Smooth muscle cell (in vitro differentiated cells): ENCODE data around the gene AFG3L2. TPM values are rescaled to one million over a fixed set of nuclear protein-coding genes. Genes with fewer than 3 reads are reported as not detected.

Experiments used
- DNase-seq: peaks from one replicate; lab custom pipeline; 2025; ENCODE audit not compliant: unreplicated experiment; lab: John Stamatoyannopoulos, UW
- H2AFZ ChIP-seq: fragments of 200-600 bp; sonication (generic); 2 replicates; pipeline ENCODE4 v1.6.0; 2016; ENCODE audit warnings: antibody characterized with exemption, low read depth, mild to moderate bottlenecking
- H3F3A ChIP-seq: fragments of 200-600 bp; sonication (generic); 2 replicates; pipeline ENCODE4 v1.6.0; 2017; ENCODE audit warnings: antibody characterized with exemption, low read depth
- H3K27ac ChIP-seq: fragments of 200-600 bp; sonication (generic); 2 replicates; pipeline ENCODE4 v1.5.1; 2016; ENCODE audit warnings: low read depth, mild to moderate bottlenecking
- H3K27me3 ChIP-seq: fragments of 200-600 bp; sonication (generic); 2 replicates; pipeline ENCODE4 v1.6.1; 2016; ENCODE audit warnings: low read depth, mild to moderate bottlenecking
- H3K36me3 ChIP-seq: fragments of 200-600 bp; sonication (generic); 2 replicates; pipeline ENCODE4 v1.5.1; 2016; ENCODE audit warnings: low read depth
- H3K4me1 ChIP-seq: fragments of 200-600 bp; sonication (generic); 2 replicates; pipeline ENCODE4 v1.5.1; 2016; ENCODE audit warnings: low read depth
- H3K4me2 ChIP-seq: fragments of 200-600 bp; sonication (generic); 2 replicates; pipeline ENCODE4 v1.6.0; 2016; ENCODE audit warnings: mild to moderate bottlenecking
- H3K4me3 ChIP-seq: fragments of 200-600 bp; sonication (generic); 2 replicates; pipeline ENCODE4 v1.5.1; 2016; ENCODE audit warnings: mild to moderate bottlenecking
- H3K79me2 ChIP-seq: fragments of 200-600 bp; sonication (generic); 2 replicates; pipeline ENCODE4 v1.6.0; 2016; ENCODE audit warnings: low read depth, mild to moderate bottlenecking
- H3K9ac ChIP-seq: fragments of 200-600 bp; sonication (generic); 2 replicates; pipeline ENCODE4 v1.6.0; 2016; ENCODE audit warnings: low read depth
- H3K9me3 ChIP-seq: fragments of 200-600 bp; sonication (generic); replicated peaks from 2 replicates; pipeline ENCODE4 v1.5.1; 2016; ENCODE audit warnings: low read depth
- H4K20me1 ChIP-seq: fragments of 200-600 bp; sonication (generic); 2 replicates; pipeline ENCODE4 v1.6.0; 2016; ENCODE audit warnings: low read depth
- CTCF ChIP-seq: fragments of 200-600 bp; sonication (generic); IDR thresholded peaks from 2 replicates; pipeline ENCODE4 v1.5.1; 2017; ENCODE audit warnings: borderline replicate concordance, mild to moderate bottlenecking, antibody characterized with exemption; ENCODE audit not compliant: insufficient read depth, poor library complexity, severe bottlenecking
- WGBS: methylation state at CpG from one replicate; pipeline ENCODE4 v1.1.7; 2016; ENCODE audit warnings: low lambda C conversion rate; 5-methylcytosine and 5-hydroxymethylcytosine counted together
- polyA plus RNA-seq: library from polyadenylated mRNA; unstranded; fragments of >200 nt; fragmentation: Nextera tagmentation; extraction: Ambion mirVana; gene quantifications from 2 replicates; pipeline ENCODE4 v1.2.1, GENCODE V29; 2016
- total RNA-seq: library from RNA; depleted of rRNA; stranded (reverse); fragments of >200 nt; gene quantifications from 2 replicates; pipeline ENCODE4 v1.2.3, GENCODE V29; 2014

Gene AFG3L2
- total and polyA plus RNA-seq, 2 experiments from 2014 or later, result 21.6 to 24.3 TPM

GRCh38 chr18:12304351-12305210 lies 72.4 kb downstream of the AFG3L2 start:
- no peak for DNase-seq
- Histone ChIP-seq H3K9me3 (no peaks in the 10 kb centered on the region), H3K9ac (no peak overlapping the region), H3K4me3 (no peak overlapping the region), H3F3A (no peaks in the 10 kb centered on the region), H4K20me1 (peaks cover 10% of the 10 kb centered on the region), H3K79me2 (peaks cover 21% of the 10 kb centered on the region), H3K36me3 (no peaks in the 10 kb centered on the region), H3K4me2 (no peak overlapping the region), H3K27ac (no peak overlapping the region), H2AFZ (no peak overlapping the region), H3K4me1 (peaks cover 16% of the 10 kb centered on the region), H3K27me3 (no peaks in the 10 kb centered on the region)
- WGBS, result 91% methylated on average over 19 of the region's 19 CpGs
- no peak for TF ChIP-seq CTCF

- Histone ChIP-seq H4K20me1 (no peaks in the 10 kb centered on the region), H3K27ac (no peak overlapping the region), H3K4me1 (peaks cover 14% of the 10 kb centered on the region), H3K79me2 (peaks cover 6% of the 10 kb centered on the region), H2AFZ (no peak overlapping the region), H3K9ac (no peak overlapping the region), H3K9me3 (no peaks in the 10 kb centered on the region), H3K4me3 (no peak overlapping the region), H3F3A (no peaks in the 10 kb centered on the region), H3K27me3 (no peaks in the 10 kb centered on the region), H3K36me3 (no peaks in the 10 kb centered on the region), H3K4me2 (no peak overlapping the region)
- 75% methylated on average over 14 of the region's 14 CpGs for WGBS
- DNase-seq, result no peak
- TF ChIP-seq CTCF, result no peak
These were observed 74.5 kb downstream of the AFG3L2 start for GRCh38 chr18:12302391-12303147.

GRCh38 chr18:12301263-12302005 lies 75.6 kb downstream of the AFG3L2 start:
- no peak for TF ChIP-seq CTCF

More at GRCh38 chr18:12301263-12302005, 75.6 kb downstream of the AFG3L2 start:
- WGBS, result 55% methylated on average over 13 of the region's 13 CpGs
- Histone ChIP-seq H3K27me3 (no peaks in the 10 kb centered on the region), H3K4me2 (no peak overlapping the region), H3K4me1 (peaks cover 7% of the 10 kb centered on the region), H3K4me3 (no peak overlapping the region), H3K79me2 (no peaks in the 10 kb centered on the region), H3K36me3 (no peaks in the 10 kb centered on the region), H3K27ac (no peak overlapping the region), H3K9ac (no peak overlapping the region), H4K20me1 (no peaks in the 10 kb centered on the region), H2AFZ (no peak overlapping the region), H3F3A (no peaks in the 10 kb centered on the region), H3K9me3 (no peaks in the 10 kb centered on the region)
- no peak for DNase-seq
